ENCODE measurements around the gene SPON1.

The SPON1 gene

GRCh38 chr11:14065141-14065540 is 102.6 kb downstream of the SPON1 start:
- H3K9me3 ChIP-seq (ENCODE audit: insufficient read depth, low read length): no peaks in the 10 kb centered on the region
- DNase-seq (ENCODE audit: low read depth, low spot score): no peak
- no peaks in the 10 kb centered on the region for H3K27me3 ChIP-seq (ENCODE audit: insufficient read depth, insufficient read length)
- no peaks in the 10 kb centered on the region for H3K36me3 ChIP-seq (ENCODE audit: insufficient read depth, insufficient read length, low read length)
- no peak overlapping the region for H3K4me3 ChIP-seq (ENCODE audit: insufficient read length, low read depth)
- no peaks in the 10 kb centered on the region for H3K4me1 ChIP-seq (ENCODE audit: insufficient read depth, insufficient read length)
- H3K9ac ChIP-seq (ENCODE audit: insufficient read length, low read depth): no peak overlapping the region
- TF ChIP-seq ZNF274 (IDR thresholded peaks at IDR 0.05; ENCODE audit: low read depth, low read length) (no peak), SUZ12 (IDR thresholded peaks at IDR 0.05; ENCODE audit: extremely low read depth, insufficient read depth, insufficient read length) (no peak), YY1 (IDR thresholded peaks at IDR 0.05; ENCODE audit: insufficient read depth, insufficient read length) (no peak)

GRCh38 chr11:14065681-14066080 is 103.2 kb downstream of the SPON1 start:
- H3K36me3 ChIP-seq (ENCODE audit: insufficient read depth, insufficient read length, low read length): no peaks in the 10 kb centered on the region
- no peak overlapping the region for H3K9ac ChIP-seq (ENCODE audit: insufficient read length, low read depth)
- H3K4me3 ChIP-seq (ENCODE audit: insufficient read length, low read depth): no peak overlapping the region
- H3K9me3 ChIP-seq (ENCODE audit: insufficient read depth, low read length): no peaks in the 10 kb centered on the region
- no peaks in the 10 kb centered on the region for H3K4me1 ChIP-seq (ENCODE audit: insufficient read depth, insufficient read length)
- no peaks in the 10 kb centered on the region for H3K27me3 ChIP-seq (ENCODE audit: insufficient read depth, insufficient read length)
- TF ChIP-seq ZNF274 (IDR thresholded peaks at IDR 0.05; ENCODE audit: low read depth, low read length) (no peak), SUZ12 (IDR thresholded peaks at IDR 0.05; ENCODE audit: extremely low read depth, insufficient read depth, insufficient read length) (no peak), YY1 (IDR thresholded peaks at IDR 0.05; ENCODE audit: insufficient read depth, insufficient read length) (no peak)
- DNase-seq (ENCODE audit: low read depth, low spot score): no peak

GRCh38 chr11:14067686-14068085 is 105.2 kb downstream of the SPON1 start:
- no peaks in the 10 kb centered on the region for H3K9me3 ChIP-seq (ENCODE audit: insufficient read depth, low read length)
- no peaks in the 10 kb centered on the region for H3K27me3 ChIP-seq (ENCODE audit: insufficient read depth, insufficient read length)
- no peak for DNase-seq (ENCODE audit: low read depth, low spot score)
- H3K4me3 ChIP-seq (ENCODE audit: insufficient read length, low read depth): no peak overlapping the region
- no peak overlapping the region for H3K9ac ChIP-seq (ENCODE audit: insufficient read length, low read depth)
- H3K4me1 ChIP-seq (ENCODE audit: insufficient read depth, insufficient read length): no peaks in the 10 kb centered on the region
- TF ChIP-seq SUZ12 (IDR thresholded peaks at IDR 0.05; ENCODE audit: extremely low read depth, insufficient read depth, insufficient read length): no peak
- TF ChIP-seq ZNF274 (IDR thresholded peaks at IDR 0.05; ENCODE audit: low read depth, low read length): no peak
- TF ChIP-seq YY1 (IDR thresholded peaks at IDR 0.05; ENCODE audit: insufficient read depth, insufficient read length): no peak
- no peaks in the 10 kb centered on the region for H3K36me3 ChIP-seq (ENCODE audit: insufficient read depth, insufficient read length, low read length)

- Histone ChIP-seq H3K27me3 (ENCODE audit: insufficient read depth, insufficient read length) (no peaks in the 10 kb centered on the region), H3K4me1 (ENCODE audit: insufficient read depth, insufficient read length) (peaks cover 3% of the 10 kb centered on the region), H3K4me3 (ENCODE audit: insufficient read length, low read depth) (no peak overlapping the region), H3K9ac (ENCODE audit: insufficient read length, low read depth) (no peak overlapping the region), H3K36me3 (ENCODE audit: insufficient read depth, insufficient read length, low read length) (no peaks in the 10 kb centered on the region), H3K9me3 (ENCODE audit: insufficient read depth, low read length) (no peaks in the 10 kb centered on the region)
- TF ChIP-seq SUZ12 (IDR thresholded peaks at IDR 0.05; ENCODE audit: extremely low read depth, insufficient read depth, insufficient read length): no peak
- TF ChIP-seq YY1 (IDR thresholded peaks at IDR 0.05; ENCODE audit: insufficient read depth, insufficient read length): no peak
- no peak for TF ChIP-seq ZNF274 (IDR thresholded peaks at IDR 0.05; ENCODE audit: low read depth, low read length)
- no peak for DNase-seq (ENCODE audit: low read depth, low spot score)
These were observed 108.4 kb downstream of the SPON1 start for GRCh38 chr11:14070896-14071295.

- Histone ChIP-seq H3K4me3 (ENCODE audit: insufficient read length, low read depth) (no peak overlapping the region), H3K9me3 (ENCODE audit: insufficient read depth, low read length) (no peaks in the 10 kb centered on the region), H3K9ac (ENCODE audit: insufficient read length, low read depth) (no peak overlapping the region), H3K4me1 (ENCODE audit: insufficient read depth, insufficient read length) (peaks cover 3% of the 10 kb centered on the region), H3K36me3 (ENCODE audit: insufficient read depth, insufficient read length, low read length) (no peaks in the 10 kb centered on the region), H3K27me3 (ENCODE audit: insufficient read depth, insufficient read length) (no peaks in the 10 kb centered on the region)
- TF ChIP-seq ZNF274 (IDR thresholded peaks at IDR 0.05; ENCODE audit: low read depth, low read length) (no peak), YY1 (IDR thresholded peaks at IDR 0.05; ENCODE audit: insufficient read depth, insufficient read length) (no peak), SUZ12 (IDR thresholded peaks at IDR 0.05; ENCODE audit: extremely low read depth, insufficient read depth, insufficient read length) (no peak)
- DNase-seq (ENCODE audit: low read depth, low spot score): peak; percentile 39
These were observed 111.4 kb downstream of the SPON1 start for GRCh38 chr11:14073849-14074476.

GRCh38 chr11:14075118-14076078 is 112.9 kb downstream of the SPON1 start:
- Histone ChIP-seq H3K9ac (ENCODE audit: insufficient read length, low read depth) (no peak overlapping the region), H3K9me3 (ENCODE audit: insufficient read depth, low read length) (no peaks in the 10 kb centered on the region), H3K4me1 (ENCODE audit: insufficient read depth, insufficient read length) (peaks cover 3% of the 10 kb centered on the region)

GRCh38 chr11:14079011-14079410 is 116.5 kb downstream of the SPON1 start:
- Histone ChIP-seq H3K4me1 (ENCODE audit: insufficient read depth, insufficient read length) (peaks cover 3% of the 10 kb centered on the region), H3K4me3 (ENCODE audit: insufficient read length, low read depth) (no peak overlapping the region), H3K9ac (ENCODE audit: insufficient read length, low read depth) (no peak overlapping the region), H3K36me3 (ENCODE audit: insufficient read depth, insufficient read length, low read length) (no peaks in the 10 kb centered on the region), H3K9me3 (ENCODE audit: insufficient read depth, low read length) (no peaks in the 10 kb centered on the region), H3K27me3 (ENCODE audit: insufficient read depth, insufficient read length) (no peaks in the 10 kb centered on the region)
- DNase-seq (ENCODE audit: low read depth, low spot score): no peak
- TF ChIP-seq YY1 (IDR thresholded peaks at IDR 0.05; ENCODE audit: insufficient read depth, insufficient read length) (no peak), ZNF274 (IDR thresholded peaks at IDR 0.05; ENCODE audit: low read depth, low read length) (no peak), SUZ12 (IDR thresholded peaks at IDR 0.05; ENCODE audit: extremely low read depth, insufficient read depth, insufficient read length) (no peak)

More at GRCh38 chr11:14075118-14076078, 112.9 kb downstream of the SPON1 start:
- Histone ChIP-seq H3K27me3 (ENCODE audit: insufficient read depth, insufficient read length) (no peaks in the 10 kb centered on the region), H3K4me3 (ENCODE audit: insufficient read length, low read depth) (no peak overlapping the region), H3K36me3 (ENCODE audit: insufficient read depth, insufficient read length, low read length) (no peaks in the 10 kb centered on the region)
- TF ChIP-seq YY1 (IDR thresholded peaks at IDR 0.05; ENCODE audit: insufficient read depth, insufficient read length) (no peak), ZNF274 (IDR thresholded peaks at IDR 0.05; ENCODE audit: low read depth, low read length) (no peak), SUZ12 (IDR thresholded peaks at IDR 0.05; ENCODE audit: extremely low read depth, insufficient read depth, insufficient read length) (no peak)
- no peak for DNase-seq (ENCODE audit: low read depth, low spot score)

Data from NT2/D1 (cell line).